DND-41 (cell line): ENCODE data around the gene PTGFRN.

ENCODE experiments used
- CTCF ChIP-seq: IDR thresholded peaks from 2 replicates; pipeline ENCODE4 v1.5.1; 2012; ENCODE audit warnings: borderline replicate concordance, low read length, moderate library complexity, mild to moderate bottlenecking; ENCODE audit not compliant: poor library complexity, severe bottlenecking; ENCODE audit errors: extremely low read depth
- EZH2 ChIP-seq: IDR thresholded peaks from 3 replicates; pipeline ENCODE4 v1.6.1; 2012; ENCODE audit warnings: borderline replicate concordance, low read depth, mild to moderate bottlenecking, moderate library complexity, low read length, inconsistent platforms; ENCODE audit not compliant: severe bottlenecking

DNA sequence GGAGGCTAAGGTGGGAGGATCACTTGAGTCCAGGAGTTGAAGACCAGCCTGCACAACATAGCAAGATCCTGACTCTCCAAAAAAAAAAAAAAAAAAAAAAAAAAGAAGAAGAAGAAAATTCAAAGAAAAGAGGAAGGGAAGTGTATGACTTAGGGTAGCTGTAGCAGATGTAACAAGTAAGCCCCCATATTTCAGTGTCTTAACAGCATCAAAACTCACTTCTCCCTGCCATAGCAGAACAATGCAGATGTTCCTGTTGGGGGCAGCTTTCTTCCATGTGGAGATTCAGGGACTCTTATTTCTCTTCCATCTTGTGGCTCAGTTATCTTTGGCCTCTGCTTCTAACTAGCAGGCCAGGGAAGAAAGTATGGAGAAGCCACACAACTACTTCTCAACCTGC lies 10.2 kb upstream of the PTGFRN start:
- TF ChIP-seq CTCF (no peak), EZH2 (no peak)
